Urinary bladder (tissue), 4 donors: Measurements from ENCODE around the gene DCP1B. TPM values are rescaled to one million over a fixed set of nuclear protein-coding genes. Genes with fewer than 3 reads are reported as not detected.

Experiments
- DNase-seq: peaks from one replicate; pipeline ENCODE4 v3.0.0-alpha.2; 2015; ENCODE audit errors: extremely low spot score
- H3K27ac ChIP-seq: one replicate; pipeline ENCODE4 v1.5.1; 2013; ENCODE audit warnings: low read depth, mild to moderate bottlenecking, moderate library complexity
- H3K36me3 ChIP-seq: one replicate; pipeline ENCODE4 v1.6.1; 2013; ENCODE audit warnings: mild to moderate bottlenecking, moderate library complexity; ENCODE audit not compliant: insufficient read depth
- H3K4me1 ChIP-seq: one replicate; pipeline ENCODE4 v1.6.1; 2013; ENCODE audit warnings: mild to moderate bottlenecking, moderate library complexity; ENCODE audit not compliant: insufficient read depth
- H3K4me3 ChIP-seq: one replicate; pipeline ENCODE4 v1.5.1; 2013; ENCODE audit warnings: low read depth, low read length
- WGBS: extraction: QIAGEN DNeasy Blood & Tissue Kit; methylation state at CpG from one replicate; pipeline ENCODE4 v1.1.7; 2013; 5-methylcytosine and 5-hydroxymethylcytosine counted together
- polyA plus RNA-seq: library from polyadenylated mRNA; stranded (reverse); fragments of 200-250 nt; gene quantifications from one replicate; pipeline ENCODE4 v1.2.3, GENCODE V29; 2013
- total RNA-seq: library from RNA; depleted of rRNA; stranded (reverse); fragments of >200 nt; gene quantifications from one replicate; pipeline ENCODE4 v1.2.3, GENCODE V29; 2014
- donor health status: healthy with polysubstance abuse.
- donor health status: healthy.

DCP1B gene
- total and polyA plus RNA-seq, 2 donors = 16.7 to 24.4 TPM

- Histone ChIP-seq H3K4me1 (no peaks in the 10 kb centered on the region), H3K4me3 (no peak overlapping the region), H3K36me3 (no peaks in the 10 kb centered on the region), H3K27ac (no peak overlapping the region)
- DNase-seq = no peak
- 82% methylated on average over 18 of the region's 18 CpGs for WGBS
These were observed 91.5 kb downstream of the DCP1B start for GRCh38 chr12:1912580-1913376.

- Histone ChIP-seq H3K4me1 (no peaks in the 10 kb centered on the region), H3K36me3 (no peaks in the 10 kb centered on the region), H3K4me3 (no peak overlapping the region), H3K27ac (no peak overlapping the region)
- WGBS = 86% methylated on average over 16 of the region's 16 CpGs
- DNase-seq = no peak
These were observed 92.4 kb downstream of the DCP1B start for GRCh38 chr12:1911598-1912575.

- no peak overlapping the region for H3K4me3 ChIP-seq
- H3K27ac ChIP-seq = no peak overlapping the region
- H3K36me3 ChIP-seq = no peaks in the 10 kb centered on the region
- WGBS = 94% methylated on average over 3 of the region's 3 CpGs
- H3K4me1 ChIP-seq = no peaks in the 10 kb centered on the region
- DNase-seq = no peak
These were observed 93.8 kb downstream of the DCP1B start for GRCh38 chr12:1910468-1910867.

- Histone ChIP-seq H3K4me1 (no peaks in the 10 kb centered on the region), H3K27ac (no peak overlapping the region), H3K4me3 (no peak overlapping the region), H3K36me3 (no peaks in the 10 kb centered on the region)
- WGBS = 96% methylated on average over 26 of the region's 26 CpGs
- no peak for DNase-seq
These were observed 95.5 kb downstream of the DCP1B start for GRCh38 chr12:1908758-1909157.

- H3K27ac ChIP-seq = no peak overlapping the region
- DNase-seq = no peak
- H3K4me1 ChIP-seq = no peaks in the 10 kb centered on the region
- no peak overlapping the region for H3K4me3 ChIP-seq
- no peaks in the 10 kb centered on the region for H3K36me3 ChIP-seq
- WGBS = 29% methylated on average over 67 of the region's 67 CpGs
These were observed 96.3 kb downstream of the DCP1B start for GRCh38 chr12:1907652-1908611.

- Histone ChIP-seq H3K4me3 (no peak overlapping the region), H3K36me3 (no peaks in the 10 kb centered on the region), H3K27ac (no peak overlapping the region), H3K4me1 (no peaks in the 10 kb centered on the region)
- WGBS = 44% methylated on average over 3 of the region's 3 CpGs
- DNase-seq = no peak
These were observed 97.7 kb downstream of the DCP1B start for GRCh38 chr12:1906579-1906978.

GRCh38 chr12:1904875-1905274 lies 99.4 kb downstream of the DCP1B start:
- DNase-seq = no peak
- Histone ChIP-seq H3K27ac (no peak overlapping the region), H3K4me1 (no peaks in the 10 kb centered on the region), H3K36me3 (no peaks in the 10 kb centered on the region), H3K4me3 (no peak overlapping the region)

GRCh38 chr12:1896964-1897363 lies 107.3 kb downstream of the DCP1B start:
- no peak for DNase-seq
- 76% methylated on average over 5 of the region's 5 CpGs for WGBS
- no peaks in the 10 kb centered on the region for H3K36me3 ChIP-seq

More at GRCh38 chr12:1896964-1897363, 107.3 kb downstream of the DCP1B start:
- Histone ChIP-seq H3K4me3 (no peak overlapping the region), H3K27ac (peak overlapping the region; percentile 10), H3K4me1 (no peaks in the 10 kb centered on the region)

Other genes starting within 250 kb of the DCP1B start
- not detected for gene LRTM2, start 183.9 kb downstream of the DCP1B start, total RNA-seq
- not detected for gene LRTM2, start 183.9 kb downstream of the DCP1B start, polyA plus RNA-seq
- 1.1 TPM for gene CACNA2D4, start 85.8 kb downstream of the DCP1B start, total RNA-seq
- 4.5 TPM for gene CACNA2D4, start 85.8 kb downstream of the DCP1B start, polyA plus RNA-seq
- gene CACNA1C, start 48.5 kb upstream of the DCP1B start, total RNA-seq = 25.7 TPM
- 34.5 TPM for gene CACNA1C, start 48.5 kb upstream of the DCP1B start, polyA plus RNA-seq